Activated B cell treated with CpG ODN at 0.5 μM for 24 hours (primary cell): ENCODE results near the gene EMCN. TPM values are rescaled to one million over a fixed set of nuclear protein-coding genes. Genes with fewer than 3 reads are reported as not detected.

Experiments used
- ATAC-seq: fragments of 200-7000 bp; cut with Tn5 transposase; one replicate; pipeline ENCODE4 v1.10.0; 2021; ENCODE audit warnings: low read depth, mild to moderate bottlenecking, moderate library complexity
- CTCF ChIA-PET: fragments of 350-600 bp; sonication (Branson Sonifier 250); formaldehyde crosslinking; loops from one replicate; lab custom pipeline; 2021; ENCODE audit warnings: antibody characterized with exemption; lab: Charles Lee
- POLR2A ChIA-PET: fragments of 350-600 bp; sonication (Branson Sonifier 250); formaldehyde crosslinking; loops from one replicate; lab custom pipeline; 2021; ENCODE audit warnings: antibody characterized with exemption; lab: Charles Lee
- DNase-seq: peaks from one replicate; pipeline ENCODE4 v3.0.0; 2022
- H3K27ac Mint-ChIP-seq: one replicate; pipeline ENCODE4 v1.8.0; 2020; ENCODE audit warnings: mixed read lengths
- H3K27me3 Mint-ChIP-seq: one replicate; pipeline ENCODE4 v1.8.0; 2021; ENCODE audit warnings: mixed read lengths
- H3K36me3 Mint-ChIP-seq: one replicate; pipeline ENCODE4 v1.8.0; 2021; ENCODE audit warnings: low read depth, mixed read lengths
- H3K4me1 Mint-ChIP-seq: one replicate; pipeline ENCODE4 v1.8.0; 2021; ENCODE audit warnings: mixed read lengths
- H3K4me3 Mint-ChIP-seq: one replicate; pipeline ENCODE4 v1.8.0; 2020; ENCODE audit warnings: mild to moderate bottlenecking, mixed read lengths
- H3K9me3 Mint-ChIP-seq: one replicate; pipeline ENCODE4 v1.8.0; 2020; ENCODE audit warnings: mixed read lengths
- CTCF ChIP-seq: fragments of 200-600 bp; IDR thresholded peaks from one replicate; pipeline ENCODE4 v1.8.0; 2022; ENCODE audit warnings: antibody characterized with exemption, mild to moderate bottlenecking
- intact Hi-C: fragments of 100-400 bp; cut with micrococcal nuclease; formaldehyde crosslinking; loops from one replicate; pipeline ENCODE4 v1.15.1; 2024
- total RNA-seq: library from RNA; stranded (reverse); gene quantifications from 2 replicates; pipeline ENCODE4 v1.2.3, GENCODE V29; 2022

Gene EMCN
- total RNA-seq, 1 donor from 2014 or later, result not detected

DNA sequence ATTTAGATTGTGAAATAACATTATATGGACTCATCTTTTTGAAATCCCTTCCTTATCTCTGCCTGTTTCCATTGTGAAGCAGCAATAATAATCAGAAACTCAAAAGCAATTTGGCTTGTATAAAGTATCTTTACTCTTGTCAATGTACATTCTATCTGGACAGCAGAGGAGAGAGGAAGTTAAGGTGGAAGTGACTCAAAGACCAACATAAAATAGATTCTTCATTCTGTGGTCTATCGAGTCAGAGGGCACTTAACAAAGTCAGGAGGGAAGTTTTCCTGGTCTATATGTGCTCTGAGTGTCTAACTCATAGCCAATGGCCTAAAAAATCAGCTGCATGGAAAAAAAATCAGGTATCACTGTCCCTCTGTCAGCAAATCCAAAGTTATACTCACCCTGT lies 155.5 kb downstream of the EMCN start:
- ATAC-seq, result no peak
- H3K4me1 Mint-ChIP-seq, result no peaks in the 10 kb centered on the region
- H3K4me3 Mint-ChIP-seq, result no peak overlapping the region
- no peak for DNase-seq
- H3K27me3 Mint-ChIP-seq, result peaks cover 3% of the 10 kb centered on the region
- no peaks in the 10 kb centered on the region for H3K36me3 Mint-ChIP-seq
- H3K27ac Mint-ChIP-seq, result no peak overlapping the region
- no peak for TF ChIP-seq CTCF
- CTCF ChIA-PET, result no interaction called here
- POLR2A ChIA-PET, result no interaction called here
- intact Hi-C loops, result no loop called here
- peaks cover 12% of the 10 kb centered on the region for H3K9me3 Mint-ChIP-seq

DNA sequence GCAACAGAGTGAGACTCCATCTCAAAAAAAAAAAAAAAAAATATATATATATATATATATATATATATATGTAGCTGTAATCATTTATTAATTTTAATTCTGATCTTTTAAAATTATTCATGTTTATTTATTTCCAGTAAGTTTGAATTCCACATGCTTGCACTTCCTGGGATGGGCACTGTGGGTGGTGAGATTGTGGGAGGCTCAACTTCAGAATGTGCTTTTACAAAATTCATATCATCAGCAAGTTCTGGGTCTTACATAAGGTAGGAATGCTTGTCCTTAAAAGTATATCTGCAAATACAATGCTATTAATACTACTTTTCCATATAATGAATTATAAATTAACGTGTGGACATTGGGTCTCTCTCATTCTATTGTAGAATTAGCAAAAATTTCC lies 156.5 kb downstream of the EMCN start:
- no peak overlapping the region for H3K27ac Mint-ChIP-seq
- no peaks in the 10 kb centered on the region for H3K36me3 Mint-ChIP-seq
- no peak overlapping the region for H3K4me3 Mint-ChIP-seq
- H3K9me3 Mint-ChIP-seq, result peaks cover 18% of the 10 kb centered on the region
- H3K4me1 Mint-ChIP-seq, result no peaks in the 10 kb centered on the region
- ATAC-seq, result no peak
- DNase-seq, result no peak
- intact Hi-C loops, result no loop called here
- CTCF ChIA-PET, result no interaction called here
- TF ChIP-seq CTCF, result no peak
- POLR2A ChIA-PET, result no interaction called here
- H3K27me3 Mint-ChIP-seq, result peaks cover 3% of the 10 kb centered on the region

DNA sequence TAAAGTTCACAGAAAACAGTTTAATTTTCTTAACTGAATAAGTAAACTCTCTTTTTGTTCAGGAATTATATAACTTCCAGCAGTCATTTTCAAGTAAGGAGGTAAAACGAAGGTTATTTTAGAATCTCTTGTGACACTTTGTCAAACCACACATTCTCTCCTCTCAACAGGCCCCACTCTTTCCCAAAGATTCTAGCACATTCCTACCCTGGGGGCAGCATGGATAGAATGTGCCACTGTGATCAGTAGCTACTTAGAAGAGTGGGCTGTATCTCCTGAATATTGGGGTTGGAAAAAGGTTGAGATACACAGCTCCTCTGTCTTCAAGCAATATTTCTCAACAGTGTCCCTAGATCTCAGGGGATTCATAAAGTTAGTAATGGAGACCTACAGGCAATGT lies 157.6 kb downstream of the EMCN start:
- Mint-ChIP-seq H3K4me3 (no peak overlapping the region), H3K36me3 (no peaks in the 10 kb centered on the region), H3K27me3 (peaks cover 3% of the 10 kb centered on the region), H3K4me1 (no peaks in the 10 kb centered on the region), H3K9me3 (peaks cover 18% of the 10 kb centered on the region), H3K27ac (no peak overlapping the region)
- POLR2A ChIA-PET, result no interaction called here
- TF ChIP-seq CTCF, result no peak
- no peak for ATAC-seq
- no peak for DNase-seq
- intact Hi-C loops, result no loop called here
- CTCF ChIA-PET, result no interaction called here

DNA sequence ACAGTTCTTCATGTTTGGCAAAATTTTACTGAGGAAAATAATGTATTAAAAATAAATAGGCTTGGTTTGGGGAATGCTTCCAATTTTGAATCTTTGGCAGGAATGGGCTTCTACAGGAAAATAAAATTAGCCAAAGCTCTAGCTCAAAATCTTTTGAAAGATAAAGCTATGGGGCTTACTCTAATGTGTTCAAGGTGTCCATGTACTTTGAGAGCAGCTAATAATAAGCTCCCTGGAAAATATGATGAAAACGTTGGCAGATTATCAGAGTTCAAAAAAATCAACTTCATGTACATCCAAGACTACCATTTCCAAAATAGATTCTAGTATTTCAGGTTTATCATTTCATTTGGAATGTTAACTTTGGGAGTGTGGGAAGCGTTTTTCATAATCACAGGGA lies 158.4 kb downstream of the EMCN start:
- H3K36me3 Mint-ChIP-seq, result no peaks in the 10 kb centered on the region
- no peak overlapping the region for H3K4me3 Mint-ChIP-seq
- DNase-seq (no peak), ATAC-seq (no peak)
- intact Hi-C loops, result no loop called here
- CTCF ChIA-PET, result no interaction called here
- no peak for TF ChIP-seq CTCF
- no peaks in the 10 kb centered on the region for H3K4me1 Mint-ChIP-seq
- no peak overlapping the region for H3K27ac Mint-ChIP-seq
- POLR2A ChIA-PET, result no interaction called here
- H3K27me3 Mint-ChIP-seq, result peaks cover 3% of the 10 kb centered on the region
- H3K9me3 Mint-ChIP-seq, result peaks cover 18% of the 10 kb centered on the region

DNA sequence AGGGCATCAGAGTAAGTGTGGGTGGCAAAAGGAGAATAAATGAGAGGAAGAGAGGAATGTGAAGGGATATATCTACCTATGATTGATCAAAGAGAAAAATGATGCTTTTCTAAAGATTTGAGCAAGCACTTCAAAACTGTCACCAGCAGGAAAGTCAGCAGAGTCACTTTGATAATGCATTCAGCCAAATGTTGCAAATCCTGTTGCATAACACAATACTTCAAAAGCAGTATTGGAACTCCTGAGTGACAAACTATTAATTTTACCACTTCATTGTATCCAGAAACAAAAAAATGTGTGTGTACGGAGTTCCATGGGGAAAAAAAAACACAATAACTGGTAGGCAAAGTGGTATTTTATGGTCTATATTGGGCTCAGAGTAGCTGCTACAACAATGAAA lies 160.3 kb downstream of the EMCN start:
- POLR2A ChIA-PET, result no interaction called here
- no peak for TF ChIP-seq CTCF
- H3K9me3 Mint-ChIP-seq, result peaks cover 18% of the 10 kb centered on the region
- no peak overlapping the region for H3K4me3 Mint-ChIP-seq
- CTCF ChIA-PET, result no interaction called here
- H3K4me1 Mint-ChIP-seq, result no peaks in the 10 kb centered on the region
- no peak for ATAC-seq
- no peaks in the 10 kb centered on the region for H3K36me3 Mint-ChIP-seq
- H3K27ac Mint-ChIP-seq, result no peak overlapping the region
- H3K27me3 Mint-ChIP-seq, result peaks cover 3% of the 10 kb centered on the region
- DNase-seq, result no peak
- intact Hi-C loops, result no loop called here
